Stimulated activated CD8-positive, alpha-beta memory T cell treated with anti-CD3 and anti-CD28 coated beads, Interleukin-7, amount 100 ng/mL, for 4 hours (primary cell): Measurements from ENCODE around the gene CCDC127.
"Not testable (repeated sequence)": the region's sequence is repeated elsewhere in the genome, so short reads cannot be mapped to it uniquely, and the experiment has no call there.

Experiments
- DNase-seq, 2 donors: peaks; one replicate each; pipeline ENCODE4 v3.0.0-alpha.2; 2020; ENCODE audit warnings: low read depth in 2 of 2

CCDC127 gene, protein sequence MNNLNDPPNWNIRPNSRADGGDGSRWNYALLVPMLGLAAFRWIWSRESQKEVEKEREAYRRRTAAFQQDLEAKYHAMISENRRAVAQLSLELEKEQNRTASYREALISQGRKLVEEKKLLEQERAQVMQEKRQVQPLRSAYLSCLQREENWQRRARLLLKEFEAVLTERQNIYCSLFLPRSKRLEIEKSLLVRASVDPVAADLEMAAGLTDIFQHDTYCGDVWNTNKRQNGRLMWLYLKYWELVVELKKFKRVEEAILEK

GRCh38 chr5:217494-218456 lies at the start of gene CCDC127, which contains the start of gene SDHA:
Gene CCDC127, minus strand, starts transcription at chr5:218153. Its CDS starts 1,304 bp downstream, at chr5:216849.
Gene SDHA, plus strand, starts transcription at chr5:218320. Its CDS starts 36 bp downstream, at chr5:218356.
- DNase-seq = peak; percentile 95 to 97

DNA sequence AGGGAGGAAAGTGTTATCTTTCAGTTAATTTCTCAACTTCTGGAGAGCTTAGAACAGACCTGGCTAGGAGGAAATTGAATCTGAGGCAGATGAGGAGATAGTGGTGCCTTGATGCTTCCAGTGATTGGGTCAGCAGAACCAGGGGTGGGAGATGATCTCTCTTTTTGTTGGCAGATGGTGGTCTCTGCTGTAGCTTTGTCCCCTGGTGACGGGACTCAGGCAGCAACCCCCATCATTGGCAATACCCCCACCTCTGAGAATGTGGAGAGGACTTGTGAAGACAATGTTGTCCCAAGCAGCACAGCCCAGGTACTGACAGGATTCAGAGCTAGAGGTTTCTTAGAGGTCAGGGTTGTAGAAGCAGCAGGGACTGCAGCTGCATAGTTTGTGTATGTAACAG lies 49.8 kb upstream of the CCDC127 start:
- DNase-seq = no peak

GRCh38 chr5:266311-267026 lies 48.5 kb upstream of the CCDC127 start:
- DNase-seq = not testable (repeated sequence)

- DNase-seq = no peak
Measured at GRCh38 chr5:264338-264737, 46.4 kb upstream of the CCDC127 start.

- not testable (repeated sequence) for DNase-seq
Measured at GRCh38 chr5:263275-263974, 45.5 kb upstream of the CCDC127 start.

DNA sequence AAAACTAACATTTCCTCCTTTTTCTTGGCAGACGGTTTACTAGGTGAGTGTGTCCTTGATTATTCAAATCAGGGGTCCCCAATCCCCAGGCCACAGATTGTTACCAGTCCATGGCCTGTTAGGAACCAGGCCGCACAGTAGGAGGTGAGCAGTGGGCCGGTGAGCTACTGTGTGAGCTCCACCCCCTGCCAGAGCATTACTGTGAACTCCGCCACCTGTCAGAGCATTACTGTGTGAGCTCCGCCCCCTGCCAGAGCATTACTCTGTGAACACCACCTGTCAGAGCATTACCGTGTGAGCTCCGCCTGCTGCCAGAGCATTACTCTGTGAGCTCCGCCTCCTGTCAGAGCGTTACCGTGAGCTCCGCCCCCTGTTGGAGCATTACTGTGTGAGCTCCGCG lies 39.2 kb upstream of the CCDC127 start:
- DNase-seq = no peak

- not testable (repeated sequence) for DNase-seq
Measured at GRCh38 chr5:256347-256746, 38.4 kb upstream of the CCDC127 start.

- not testable (repeated sequence) for DNase-seq
Measured at GRCh38 chr5:255116-255515, 37.2 kb upstream of the CCDC127 start.

GRCh38 chr5:254322-254721 lies 36.4 kb upstream of the CCDC127 start:
- DNase-seq = not testable (repeated sequence)

GRCh38 chr5:252546-252945 lies 34.6 kb upstream of the CCDC127 start:
- no peak for DNase-seq

GRCh38 chr5:251975-252374 lies 34.0 kb upstream of the CCDC127 start:
- not testable (repeated sequence) for DNase-seq

- not testable (repeated sequence) for DNase-seq
Measured at GRCh38 chr5:251538-251937, 33.6 kb upstream of the CCDC127 start.

- not testable (repeated sequence) for DNase-seq
Measured at GRCh38 chr5:251016-251415, 33.1 kb upstream of the CCDC127 start.

GRCh38 chr5:250396-250795 lies 32.4 kb upstream of the CCDC127 start:
- DNase-seq = not testable (repeated sequence)

- not testable (repeated sequence) for DNase-seq
Measured at GRCh38 chr5:245717-246116, 27.8 kb upstream of the CCDC127 start.

- DNase-seq = not testable (repeated sequence)
Measured at GRCh38 chr5:243683-244367, 25.9 kb upstream of the CCDC127 start.

DNA sequence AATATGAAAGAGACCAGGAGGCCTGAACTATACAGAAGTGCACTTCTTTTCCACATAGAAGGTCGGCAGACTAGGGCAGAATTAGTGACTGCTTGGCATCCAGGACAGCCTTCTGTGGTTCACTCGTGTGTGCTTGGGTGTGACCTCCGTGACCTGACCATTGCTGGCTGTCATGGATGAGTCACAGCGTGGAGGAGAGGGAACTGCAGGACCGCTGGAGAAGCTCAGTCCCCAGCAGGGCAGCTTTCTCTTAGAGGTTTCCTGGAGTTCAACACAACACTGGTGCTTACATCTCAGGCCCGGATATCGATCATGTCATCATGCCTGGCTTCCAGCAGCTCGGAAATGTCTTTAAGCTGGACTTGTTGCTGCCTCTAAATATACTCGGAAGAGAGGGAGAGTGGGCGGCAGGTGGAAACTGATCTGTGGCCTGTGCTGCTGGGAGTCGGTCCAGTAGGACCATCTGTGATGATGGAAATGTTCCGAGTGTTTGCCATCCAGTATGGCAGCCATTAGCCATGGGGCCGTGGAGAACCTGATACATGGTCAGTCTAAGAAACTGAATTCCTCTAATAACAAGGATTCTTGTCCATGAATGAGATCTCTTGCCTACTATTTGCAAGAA lies 23.2 kb upstream of the CCDC127 start:
- not testable (repeated sequence) for DNase-seq

GRCh38 chr5:240550-240949 lies 22.6 kb upstream of the CCDC127 start:
- not testable (repeated sequence) for DNase-seq

DNA sequence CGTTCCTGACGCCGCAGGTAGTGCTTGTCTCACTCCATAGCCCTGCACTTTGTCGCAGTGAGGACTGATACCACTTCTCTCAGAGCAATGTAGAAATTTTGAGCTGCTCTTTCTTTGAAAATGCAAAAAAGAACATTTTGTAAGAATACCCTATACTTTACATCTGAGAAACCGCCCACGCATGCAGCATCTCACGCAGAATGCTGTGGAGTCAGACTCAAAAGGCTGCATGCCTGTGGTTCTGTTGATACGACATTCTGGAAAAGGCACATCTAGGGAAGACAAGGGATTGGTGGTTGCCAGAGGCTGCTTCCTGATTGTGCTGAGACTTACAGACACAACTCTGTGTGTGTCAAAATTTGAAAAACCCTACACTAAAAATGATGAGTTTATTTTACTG lies 20.0 kb upstream of the CCDC127 start:
- not testable (repeated sequence) for DNase-seq

DNA sequence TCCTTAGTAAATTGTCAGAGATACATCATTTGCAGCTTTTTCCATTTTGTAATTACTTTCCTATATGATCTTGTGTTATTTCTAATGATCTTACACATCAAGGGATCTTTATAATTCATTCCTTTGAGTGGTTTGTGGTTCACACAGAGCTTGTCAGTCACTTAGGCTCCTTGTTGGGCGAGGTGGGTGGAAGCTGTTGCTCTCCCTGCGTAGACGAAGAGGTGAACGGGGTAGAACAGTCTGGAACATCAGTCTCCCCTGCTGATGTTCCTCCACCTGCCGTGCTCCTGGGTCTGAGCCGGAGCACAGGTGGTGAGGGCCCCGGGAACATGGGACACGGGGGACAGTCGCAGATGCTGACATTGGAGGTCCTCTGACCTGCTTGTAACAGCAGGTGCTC lies 17.6 kb upstream of the CCDC127 start:
- DNase-seq = not testable (repeated sequence)
